ENCODE measurements around the gene DOCK4.

DNA sequence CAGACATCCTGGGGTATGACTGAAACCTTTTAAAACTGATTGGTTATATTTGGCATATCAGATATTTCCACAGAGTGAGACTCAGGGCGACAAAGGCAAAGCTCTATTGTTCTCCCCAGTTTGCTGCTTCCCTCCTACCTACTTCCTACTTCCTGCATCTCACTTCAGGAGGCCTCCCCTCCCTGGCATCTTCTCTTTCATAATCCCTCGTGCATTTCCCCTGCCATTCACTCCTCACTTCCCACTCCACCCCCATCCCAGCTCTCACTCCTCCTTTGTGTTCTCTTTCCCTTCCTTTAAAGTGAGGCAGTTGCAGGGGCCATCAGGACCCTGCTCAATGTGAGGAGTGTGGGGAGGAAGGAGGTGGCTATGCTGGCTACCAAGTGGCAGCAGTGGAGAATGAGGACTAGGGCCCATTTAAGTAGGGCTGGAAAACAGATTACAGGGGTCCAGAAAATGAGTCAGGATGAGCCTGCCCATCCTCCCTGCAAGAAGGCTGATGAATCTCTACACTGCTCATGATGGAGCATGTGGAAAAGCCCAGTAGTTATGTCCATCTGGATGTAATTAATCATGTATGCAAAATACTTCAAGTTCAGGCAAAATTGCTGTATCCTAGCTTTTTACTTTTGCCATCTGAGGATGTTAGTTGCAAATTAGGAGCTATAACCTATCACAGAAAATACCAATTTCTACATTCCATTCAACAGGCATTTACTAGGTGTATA lies 332.1 kb downstream of the DOCK4 start:
- TF ChIP-seq EP300 (IDR thresholded peaks at IDR 0.05), result no peak
- TF ChIP-seq, protein P1, sequence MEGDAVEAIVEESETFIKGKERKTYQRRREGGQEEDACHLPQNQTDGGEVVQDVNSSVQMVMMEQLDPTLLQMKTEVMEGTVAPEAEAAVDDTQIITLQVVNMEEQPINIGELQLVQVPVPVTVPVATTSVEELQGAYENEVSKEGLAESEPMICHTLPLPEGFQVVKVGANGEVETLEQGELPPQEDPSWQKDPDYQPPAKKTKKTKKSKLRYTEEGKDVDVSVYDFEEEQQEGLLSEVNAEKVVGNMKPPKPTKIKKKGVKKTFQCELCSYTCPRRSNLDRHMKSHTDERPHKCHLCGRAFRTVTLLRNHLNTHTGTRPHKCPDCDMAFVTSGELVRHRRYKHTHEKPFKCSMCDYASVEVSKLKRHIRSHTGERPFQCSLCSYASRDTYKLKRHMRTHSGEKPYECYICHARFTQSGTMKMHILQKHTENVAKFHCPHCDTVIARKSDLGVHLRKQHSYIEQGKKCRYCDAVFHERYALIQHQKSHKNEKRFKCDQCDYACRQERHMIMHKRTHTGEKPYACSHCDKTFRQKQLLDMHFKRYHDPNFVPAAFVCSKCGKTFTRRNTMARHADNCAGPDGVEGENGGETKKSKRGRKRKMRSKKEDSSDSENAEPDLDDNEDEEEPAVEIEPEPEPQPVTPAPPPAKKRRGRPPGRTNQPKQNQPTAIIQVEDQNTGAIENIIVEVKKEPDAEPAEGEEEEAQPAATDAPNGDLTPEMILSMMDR (IDR thresholded peaks at IDR 0.05), result no peak
